H1 (cell line): ENCODE results near the gene SLC22A31. TPM values are rescaled to one million over a fixed set of nuclear protein-coding genes. Genes with fewer than 3 reads are reported as not detected.

Experiments used
- CTCF ChIA-PET: fragments of 300-600 bp; sonication (Branson Sonifier 250); formaldehyde crosslinking; loops from one replicate; lab custom pipeline; 2021; ENCODE audit not compliant: partially characterized antibody; lab: Charles Lee
- POLR2A ChIA-PET: fragments of 300-600 bp; sonication (Branson Sonifier 250); formaldehyde crosslinking; loops from one replicate; lab custom pipeline; 2021; ENCODE audit warnings: inconsistent platforms; ENCODE audit not compliant: partially characterized antibody; lab: Charles Lee
- DNase-seq, 2 experiments: peaks; one replicate each; pipeline versions ENCODE4 v3.0.0 to v3.0.0-alpha.2; 2010 to 2022; ENCODE audit warnings: low spot score in 2 of 2, low read depth in 1 of 2, mixed read lengths in 1 of 2
- FAIRE-seq: peaks from 2 replicates; lab custom pipeline; 2011; peaks lifted over from hg19 to GRCh38; lab: Jason Lieb, UNC
- H2AFZ ChIP-seq: 2 replicates; pipeline ENCODE4 v1.8.1; 2012; ENCODE audit warnings: low read length, inconsistent platforms
- H2AK5ac ChIP-seq: 2 replicates; pipeline ENCODE4 v1.6.1; 2013; ENCODE audit warnings: low read depth, low read length
- H2BK120ac ChIP-seq: replicated peaks from 2 replicates; pipeline ENCODE3; 2013; ENCODE audit warnings: low read depth, low read length, inconsistent platforms
- H2BK12ac ChIP-seq: 2 replicates; pipeline ENCODE4 v1.6.1; 2013; ENCODE audit warnings: low read depth, low read length
- H2BK15ac ChIP-seq: 2 replicates; pipeline ENCODE4 v1.6.1; 2013; ENCODE audit warnings: low read length
- H2BK20ac ChIP-seq: 2 replicates; pipeline ENCODE4 v1.6.1; 2013; ENCODE audit warnings: low read length
- H2BK5ac ChIP-seq: 2 replicates; pipeline ENCODE4 v1.6.1; 2013; ENCODE audit warnings: low read depth, low read length
- H3K14ac ChIP-seq: 2 replicates; pipeline ENCODE4 v1.6.1; 2013; ENCODE audit warnings: inconsistent platforms; ENCODE audit not compliant: insufficient read length
- H3K18ac ChIP-seq: 2 replicates; pipeline ENCODE4 v1.6.1; 2013; ENCODE audit warnings: low read length; ENCODE audit errors: extremely low read depth
- H3K23ac ChIP-seq: 2 replicates; pipeline ENCODE4 v1.6.1; 2013; ENCODE audit warnings: inconsistent platforms; ENCODE audit not compliant: insufficient read length
- H3K23me2 ChIP-seq: 2 replicates; pipeline ENCODE4 v1.6.1; 2013; ENCODE audit warnings: low read depth, low read length
- H3K27ac ChIP-seq: 2 replicates; pipeline ENCODE4 v1.6.1; 2011; ENCODE audit warnings: low read depth, low read length, inconsistent platforms
- H3K27me3 ChIP-seq, 4 experiments: replicated peaks in 1 of 4; 1 replicate in 1 of 4; 2 replicates in 3 of 4; pipeline versions ENCODE4 v1.6.1 to v1.8.1; 2011 to 2013; ENCODE audit warnings: low read length in 3 of 4, mild to moderate bottlenecking in 3 of 4, inconsistent platforms in 2 of 4, mixed read lengths in 2 of 4, moderate library complexity in 1 of 4; ENCODE audit not compliant: control insufficient read depth in 3 of 4, insufficient read depth in 3 of 4; ENCODE audit errors: extremely low read depth in 1 of 4
- H3K36me3 ChIP-seq, 4 experiments: 2 replicates each; pipeline versions ENCODE4 v1.6.1 to v1.8.1; 2011 to 2013; ENCODE audit warnings: mild to moderate bottlenecking in 4 of 4, low read length in 3 of 4, moderate library complexity in 2 of 4, control low read depth in 1 of 4, inconsistent platforms in 1 of 4; ENCODE audit not compliant: insufficient read depth in 4 of 4, control insufficient read depth in 2 of 4
- H3K4ac ChIP-seq: replicated peaks from 2 replicates; pipeline ENCODE3; 2013; ENCODE audit warnings: low read length, low read depth, mixed read lengths, inconsistent platforms; ENCODE audit not compliant: insufficient read length
- H3K4me1 ChIP-seq, 4 experiments: replicated peaks in 1 of 4; 1 replicate in 1 of 4; 2 replicates in 3 of 4; pipeline versions ENCODE4 v1.6.1 to v1.8.1; 2011 to 2013; ENCODE audit warnings: low read length in 3 of 4, inconsistent platforms in 2 of 4, mixed read lengths in 1 of 4; ENCODE audit not compliant: insufficient read depth in 4 of 4, control insufficient read depth in 3 of 4
- H3K4me2 ChIP-seq, 2 experiments: 2 replicates each; pipeline versions ENCODE4 v1.6.1 to v1.8.1; 2011 to 2013; ENCODE audit warnings: low read depth in 2 of 2, low read length in 2 of 2, control low read depth in 1 of 2, inconsistent platforms in 1 of 2, mild to moderate bottlenecking in 1 of 2; ENCODE audit not compliant: insufficient read depth in 1 of 2
- H3K4me3 ChIP-seq, 4 experiments: fragments of 200-600, 300-600 bp in 1 of 4; sonication (generic), shearing (Covaris generic), sonication (Bioruptor Twin) in 1 of 4; 2 replicates each; pipeline versions ENCODE4 v1.5.1 to v1.8.1; 2011 to 2016; ENCODE audit warnings: low read length in 4 of 4, low read depth in 3 of 4, control low read depth in 2 of 4, inconsistent platforms in 2 of 4, mild to moderate bottlenecking in 2 of 4, mixed read lengths in 1 of 4, moderate library complexity in 1 of 4; ENCODE audit not compliant: insufficient read depth in 2 of 4; ENCODE audit errors: extremely low read depth in 1 of 4
- H3K56ac ChIP-seq: replicated peaks from 2 replicates; pipeline ENCODE3; 2013; ENCODE audit warnings: low read depth, mild to moderate bottlenecking, mixed read lengths, low read length, inconsistent platforms; ENCODE audit not compliant: insufficient read length
- H3K79me1 ChIP-seq: 2 replicates; pipeline ENCODE4 v1.6.1; 2013; ENCODE audit warnings: low read depth, low read length, control low read depth
- H3K79me2 ChIP-seq, 2 experiments: 2 replicates each; pipeline versions ENCODE4 v1.6.1 to v1.8.1; 2012 to 2013; ENCODE audit warnings: low read length in 2 of 2, mild to moderate bottlenecking in 2 of 2, inconsistent platforms in 1 of 2; ENCODE audit not compliant: insufficient read depth in 2 of 2, control insufficient read depth in 1 of 2
- H3K9ac ChIP-seq, 4 experiments: replicated peaks in 1 of 4; 1 replicate in 1 of 4; 2 replicates in 3 of 4; pipeline versions ENCODE4 v1.6.1 to v1.8.1; 2011 to 2013; ENCODE audit warnings: low read depth in 3 of 4, low read length in 3 of 4, control low read depth in 2 of 4, mild to moderate bottlenecking in 2 of 4, moderate library complexity in 2 of 4, inconsistent platforms in 1 of 4; ENCODE audit errors: extremely low read depth in 1 of 4
- H3K9me3 ChIP-seq, 2 experiments: 2 replicates each; pipeline versions ENCODE4 v1.6.1 to v1.8.1; 2012 to 2013; ENCODE audit warnings: mild to moderate bottlenecking in 2 of 2, moderate library complexity in 2 of 2, control low read depth in 1 of 2, inconsistent platforms in 1 of 2, low read depth in 1 of 2, low read length in 1 of 2, mixed read lengths in 1 of 2; ENCODE audit not compliant: insufficient read depth in 2 of 2
- H4K20me1 ChIP-seq, 2 experiments: replicated peaks in 1 of 2; 2 replicates each; pipeline versions ENCODE3 to v1.8.1; 2011 to 2013; ENCODE audit warnings: inconsistent platforms in 2 of 2, low read length in 2 of 2, mild to moderate bottlenecking in 1 of 2; ENCODE audit not compliant: insufficient read depth in 2 of 2, control insufficient read depth in 1 of 2
- H4K5ac ChIP-seq: 2 replicates; pipeline ENCODE4 v1.6.1; 2013; ENCODE audit warnings: low read length, low read depth, mixed read lengths, inconsistent platforms; ENCODE audit not compliant: insufficient read length
- H4K8ac ChIP-seq: 2 replicates; pipeline ENCODE4 v1.8.0; 2013; ENCODE audit warnings: mild to moderate bottlenecking, moderate library complexity, low read length, inconsistent platforms; ENCODE audit not compliant: insufficient read depth; ENCODE audit errors: extremely low read depth
- H4K91ac ChIP-seq: replicated peaks from 2 replicates; pipeline ENCODE3; 2013; ENCODE audit warnings: low read length, mixed read lengths, inconsistent platforms; ENCODE audit not compliant: insufficient read length
- BCL11A ChIP-seq, 2 experiments: IDR thresholded peaks; one replicate each; pipeline ENCODE4 v1.6.1; 2011; ENCODE audit warnings: low read depth in 2 of 2, low read length in 2 of 2, mild to moderate bottlenecking in 2 of 2
- GABPA ChIP-seq: IDR thresholded peaks from 2 replicates; pipeline ENCODE4 v1.6.1; 2011; ENCODE audit warnings: mild to moderate bottlenecking, low read length, moderate library complexity, borderline replicate concordance; ENCODE audit not compliant: insufficient read depth
- HDAC6 ChIP-seq: IDR thresholded peaks from one replicate; pipeline ENCODE4 v1.7.1; 2012; ENCODE audit warnings: low read depth, mild to moderate bottlenecking, inconsistent platforms, low read length, moderate library complexity
- KDM1A ChIP-seq: fragments of 200-600, 300-600 bp; sonication (generic); IDR thresholded peaks from 2 replicates; pipeline ENCODE4 v1.7.1; 2016; ENCODE audit warnings: mild to moderate bottlenecking, low read length, borderline replicate concordance
- NANOG ChIP-seq: IDR thresholded peaks from 2 replicates; pipeline ENCODE4 v1.6.1; 2011; ENCODE audit warnings: low read length, low read depth, mild to moderate bottlenecking, inconsistent platforms; ENCODE audit not compliant: insufficient read depth, poor library complexity, severe bottlenecking
- RBBP5 ChIP-seq: IDR thresholded peaks from 2 replicates; pipeline ENCODE4 v1.7.1; 2012; ENCODE audit warnings: low read depth, mild to moderate bottlenecking, inconsistent platforms, low read length, moderate library complexity, borderline replicate concordance
- SAP30 ChIP-seq: fragments of 300-600 bp; sonication (generic); IDR thresholded peaks from 2 replicates; pipeline ENCODE4 v1.7.1; 2012; ENCODE audit warnings: low read length, moderate library complexity, mild to moderate bottlenecking, inconsistent platforms; ENCODE audit not compliant: insufficient read depth, insufficient replicate concordance
- SP4 ChIP-seq: IDR thresholded peaks from 2 replicates; pipeline ENCODE4 v1.6.1; 2012; ENCODE audit warnings: low read length, inconsistent platforms
- TBP ChIP-seq: IDR thresholded peaks from 2 replicates; pipeline ENCODE4 v1.6.1; 2011; ENCODE audit warnings: low read depth, low read length, improper control_type of control experiment
- WGBS, 2 experiments: shearing (Covaris generic) in 1 of 2; methylation state at CpG; one replicate each; pipeline versions ENCODE4 v1.1.6 to v1.1.7; 2013 to 2015; ENCODE audit warnings: low lambda C conversion rate in 2 of 2, mixed read lengths in 2 of 2, inconsistent platforms in 1 of 2, low coverage in 1 of 2, missing lambda C conversion rate in 1 of 2; ENCODE audit not compliant: insufficient replicate concordance in 2 of 2, insufficient coverage in 1 of 2, insufficient read length in 1 of 2; ENCODE audit errors: extremely low coverage in 1 of 2, missing lambda C conversion rate in 1 of 2; 5-methylcytosine and 5-hydroxymethylcytosine counted together
- polyA plus RNA-seq, 7 experiments: library from polyadenylated mRNA; depleted of rRNA in 3 of 7; stranded (reverse) in 5 of 7; unstranded in 2 of 7; fragments of >200 nt in 5 of 7; fragments of 200-250 nt in 2 of 7; gene quantifications; 1 replicate in 5 of 7; 2 replicates in 1 of 7; 4 replicates in 1 of 7; pipeline versions ENCODE4 v1.2.1 to v1.2.3, GENCODE V29; 2011 to 2013; ENCODE audit warnings: missing spikeins in 2 of 7, mixed read lengths in 2 of 7
- total RNA-seq: library from RNA; stranded (reverse); fragmentation: NEBNext Ultra II Directional; extraction: Animal tissue kit (Norgen Biotek cat#: 25700); gene quantifications from 2 replicates; pipeline ENCODE4 v1.2.1, GENCODE V29; 2021
- TF ChIP-seq, protein P1 (sequence below), 3 experiments: IDR thresholded peaks; 1 replicate in 2 of 3; 2 replicates in 1 of 3; pipeline versions ENCODE4 v1.5.1 to v1.6.1; 2011; ENCODE audit warnings: low read length in 3 of 3, mild to moderate bottlenecking in 3 of 3, inconsistent platforms in 2 of 3, low read depth in 1 of 3, moderate library complexity in 1 of 3; ENCODE audit not compliant: insufficient read depth in 1 of 3; ENCODE audit errors: control extremely low read depth in 1 of 3

The SLC22A31 gene
- total and polyA plus RNA-seq, 2 of the 8 experiments (the other 6 are each of a cell fraction or from before 2014, with no cell fraction given) = 7.7 to 10.6 TPM

GRCh38 chr16:89189358-89190025 is 10.8 kb downstream of the SLC22A31 start:
- ChIA-PET POLR2A (no interaction called here), CTCF (interaction anchor here (1.4 to 2.2 kb wide), 2 partner anchors 15 to 22 kb away, joined by 6 to 10 read pairs; no protein-coding TSS in a partner anchor)
- FAIRE-seq = no peak
- TF ChIP-seq SAP30 (no peak), TBP (no peak), KDM1A (no peak), NANOG (no peak), HDAC6 (no peak), RBBP5 (no peak), GABPA (no peak), SP4 (no peak), BCL11A (IDR thresholded peaks at IDR 0.05; ENCODE audit: low read depth in 2 of 2, low read length in 2 of 2) (no peak)
- TF ChIP-seq, protein P1, sequence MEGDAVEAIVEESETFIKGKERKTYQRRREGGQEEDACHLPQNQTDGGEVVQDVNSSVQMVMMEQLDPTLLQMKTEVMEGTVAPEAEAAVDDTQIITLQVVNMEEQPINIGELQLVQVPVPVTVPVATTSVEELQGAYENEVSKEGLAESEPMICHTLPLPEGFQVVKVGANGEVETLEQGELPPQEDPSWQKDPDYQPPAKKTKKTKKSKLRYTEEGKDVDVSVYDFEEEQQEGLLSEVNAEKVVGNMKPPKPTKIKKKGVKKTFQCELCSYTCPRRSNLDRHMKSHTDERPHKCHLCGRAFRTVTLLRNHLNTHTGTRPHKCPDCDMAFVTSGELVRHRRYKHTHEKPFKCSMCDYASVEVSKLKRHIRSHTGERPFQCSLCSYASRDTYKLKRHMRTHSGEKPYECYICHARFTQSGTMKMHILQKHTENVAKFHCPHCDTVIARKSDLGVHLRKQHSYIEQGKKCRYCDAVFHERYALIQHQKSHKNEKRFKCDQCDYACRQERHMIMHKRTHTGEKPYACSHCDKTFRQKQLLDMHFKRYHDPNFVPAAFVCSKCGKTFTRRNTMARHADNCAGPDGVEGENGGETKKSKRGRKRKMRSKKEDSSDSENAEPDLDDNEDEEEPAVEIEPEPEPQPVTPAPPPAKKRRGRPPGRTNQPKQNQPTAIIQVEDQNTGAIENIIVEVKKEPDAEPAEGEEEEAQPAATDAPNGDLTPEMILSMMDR (IDR thresholded peaks at IDR 0.05; ENCODE audit: control extremely low read depth in 1 of 3, insufficient read depth in 1 of 3, low read depth in 1 of 3, low read length in 3 of 3) = no peak

More at GRCh38 chr16:89189358-89190025, 10.8 kb downstream of the SLC22A31 start:
- Histone ChIP-seq H3K27me3 (peaks cover 0 to 9% (median 6%) of the 10 kb centered on the region in 4 experiments; a peak in 6 of 7 replicates), H4K5ac (no peak overlapping the region), H2AK5ac (no peak overlapping the region), H3K4me3 (no peak overlapping the region), H3K79me2 (no peaks in the 10 kb centered on the region), H3K56ac (no peak overlapping the region), H3K14ac (no peak overlapping the region), H2BK120ac (no peak overlapping the region), H3K27ac (no peak overlapping the region), H4K20me1 (peaks cover 2 to 6% of the 10 kb centered on the region in 2 experiments), H2BK15ac (no peak overlapping the region), H3K4me2 (no peak overlapping the region), H3K23me2 (peaks cover 6% of the 10 kb centered on the region; the same call in 1 of the 2 replicates), H3K23ac (no peak overlapping the region), H3K4me1 (no peaks in the 10 kb centered on the region; a peak in 1 of 7 replicates), H4K91ac (no peak overlapping the region), H4K8ac (no peak overlapping the region), H3K9ac (no peak overlapping the region), H2BK20ac (no peak overlapping the region), H3K4ac (no peak overlapping the region), H3K36me3 (no peaks in the 10 kb centered on the region), H3K18ac (no peak overlapping the region), H3K79me1 (no peaks in the 10 kb centered on the region), H3K9me3 (no peaks in the 10 kb centered on the region; a peak in 1 of 4 replicates), H2AFZ (no peak overlapping the region), H2BK12ac (no peak overlapping the region), H2BK5ac (no peak overlapping the region)
- no peak for DNase-seq
- 83% methylated on average over 14 of the region's 14 CpGs; no CpG with 5 or more reads in 1 of the 2 experiments for WGBS, 2 experiments
